DMS53 treated with DMSO at 0.1 percent for 48 hours (cell line): ENCODE measurements around the gene MGAT5.
A peak's percentile ranks its signal among the peaks of the same experiment; 100 is the strongest.

Experiments
- DNase-seq: peaks from one replicate; lab custom pipeline; 2025; ENCODE audit not compliant: unreplicated experiment; lab: John Stamatoyannopoulos, UW

MGAT5 gene

GRCh38 chr2:134327367-134327766, 73.5 kb downstream of the MGAT5 start:
- no peak for DNase-seq

- DNase-seq, result no peak
Measured at GRCh38 chr2:134331081-134331480, 77.2 kb downstream of the MGAT5 start.

DNA sequence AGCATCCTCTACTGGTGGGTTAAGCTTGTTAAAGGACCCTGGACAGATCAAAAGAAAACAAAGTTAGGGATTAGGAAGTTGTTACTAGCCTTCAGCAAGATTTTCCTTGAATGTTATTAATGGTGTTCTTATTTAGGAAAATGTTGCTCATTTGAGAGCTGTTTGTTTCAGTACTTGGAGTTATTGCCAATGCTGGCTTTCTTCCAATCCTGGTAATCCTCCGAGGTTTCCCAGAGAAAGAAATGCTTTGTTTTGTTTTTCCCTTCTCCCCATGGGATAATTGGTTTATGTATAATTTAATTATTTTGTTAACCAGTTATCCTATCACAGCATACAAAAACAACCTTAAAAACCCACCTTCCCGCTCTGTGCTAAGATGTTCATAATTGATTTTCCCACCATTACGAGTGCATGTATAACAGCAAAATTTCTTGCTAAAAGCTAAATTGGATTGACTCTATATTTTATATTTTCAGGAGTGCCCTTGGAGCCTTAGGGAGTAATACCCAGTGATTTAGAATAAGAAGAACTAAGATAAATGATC, 79.8 kb downstream of the MGAT5 start:
- DNase-seq, result no peak

DNA sequence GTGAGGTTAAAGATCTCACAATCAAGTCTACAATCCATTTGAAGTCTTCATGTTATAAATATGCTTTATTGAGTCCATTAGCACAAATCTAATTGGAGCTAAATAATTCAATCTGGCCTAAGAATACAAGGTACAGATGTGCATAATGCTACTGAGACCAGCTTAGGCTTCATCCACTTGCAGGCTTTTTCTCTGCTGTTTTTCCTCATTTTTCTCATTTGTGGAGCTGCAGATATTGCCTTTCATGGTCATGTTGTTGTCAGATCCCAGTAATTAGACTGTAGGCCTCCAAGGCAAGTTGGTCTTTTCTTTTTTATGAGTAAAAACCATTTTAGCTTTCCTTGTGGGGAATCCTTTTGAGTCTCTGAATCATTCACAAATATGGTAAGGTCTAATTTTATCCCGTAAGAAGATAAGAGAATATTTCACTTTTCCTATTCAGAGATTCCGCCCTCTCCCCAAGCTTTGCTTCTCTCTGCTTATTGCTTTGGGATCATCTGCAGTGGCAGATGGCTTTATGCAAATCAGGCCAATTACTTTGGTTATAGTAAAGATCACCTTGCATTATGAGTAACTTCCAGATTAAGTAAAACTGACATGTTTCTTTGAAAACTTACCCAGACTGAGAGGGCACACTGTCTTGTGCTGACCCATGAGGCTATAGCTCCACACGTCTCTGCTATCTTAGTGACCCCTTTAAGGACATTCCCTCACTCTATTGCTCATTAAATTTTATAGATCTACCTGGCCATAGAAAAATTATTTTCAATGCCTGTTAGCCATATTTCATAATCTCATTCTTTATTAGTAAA, 80.9 kb downstream of the MGAT5 start:
- DNase-seq, result no peak

DNA sequence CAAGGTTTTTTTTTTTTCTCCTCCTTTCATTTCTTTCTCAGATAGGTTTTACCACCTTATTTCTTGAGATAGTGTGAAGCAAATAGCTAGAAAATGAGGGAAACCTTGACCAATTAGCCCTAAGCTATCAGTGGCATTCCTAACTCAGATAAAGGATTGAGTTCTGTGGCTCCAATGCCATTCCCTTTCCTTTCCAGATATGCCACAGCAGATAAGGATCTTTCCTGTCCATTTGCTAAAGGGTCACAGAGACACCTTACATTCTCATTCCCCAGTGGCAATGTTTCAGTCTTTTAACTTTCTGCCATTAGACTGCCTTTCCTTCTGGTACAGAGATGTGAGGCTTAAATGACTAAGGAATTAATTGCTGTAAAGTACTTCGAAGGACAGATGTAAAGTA, 81.7 kb downstream of the MGAT5 start:
- no peak for DNase-seq

DNA sequence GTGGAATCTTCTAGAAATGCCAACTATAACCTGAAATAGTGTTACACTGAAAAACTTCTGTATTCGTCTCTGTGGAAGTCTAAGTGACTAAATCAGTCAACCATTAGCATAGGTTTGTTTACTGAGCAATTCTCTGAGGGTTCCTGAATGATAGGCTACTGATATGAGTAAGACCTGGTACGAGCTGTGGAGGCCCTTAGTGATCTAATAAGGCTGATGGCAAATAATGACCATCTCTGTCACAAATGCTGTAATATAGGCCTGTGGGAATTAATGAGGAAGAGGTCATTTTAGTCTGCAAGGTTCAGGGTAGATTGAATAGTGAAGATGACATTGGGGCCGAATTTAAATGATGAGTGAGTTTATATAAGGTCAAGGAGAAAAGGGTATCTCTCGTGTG, 82.5 kb downstream of the MGAT5 start:
- DNase-seq, result no peak

DNA sequence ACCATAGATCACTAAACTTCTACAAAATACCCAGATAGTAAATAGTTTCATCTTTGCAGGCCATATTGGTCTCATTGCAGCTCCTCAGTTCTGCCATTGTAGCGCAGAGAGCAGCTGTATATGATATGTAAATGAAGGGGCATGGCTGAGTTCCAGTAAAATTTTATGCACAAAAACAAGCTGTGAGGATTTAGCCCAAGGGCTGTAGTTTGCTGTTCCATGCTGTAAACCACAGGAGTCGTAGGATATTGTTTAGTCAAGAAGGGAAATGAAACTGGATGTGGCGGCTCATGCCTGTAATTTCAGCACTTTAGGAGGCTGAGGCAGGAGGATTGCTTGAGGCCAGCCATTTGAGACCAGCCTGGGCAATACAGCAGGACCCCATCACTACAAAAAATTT, 83.0 kb downstream of the MGAT5 start:
- DNase-seq, result no peak

- DNase-seq, result no peak
Measured at GRCh38 chr2:134337631-134338030, 83.8 kb downstream of the MGAT5 start.

DNA sequence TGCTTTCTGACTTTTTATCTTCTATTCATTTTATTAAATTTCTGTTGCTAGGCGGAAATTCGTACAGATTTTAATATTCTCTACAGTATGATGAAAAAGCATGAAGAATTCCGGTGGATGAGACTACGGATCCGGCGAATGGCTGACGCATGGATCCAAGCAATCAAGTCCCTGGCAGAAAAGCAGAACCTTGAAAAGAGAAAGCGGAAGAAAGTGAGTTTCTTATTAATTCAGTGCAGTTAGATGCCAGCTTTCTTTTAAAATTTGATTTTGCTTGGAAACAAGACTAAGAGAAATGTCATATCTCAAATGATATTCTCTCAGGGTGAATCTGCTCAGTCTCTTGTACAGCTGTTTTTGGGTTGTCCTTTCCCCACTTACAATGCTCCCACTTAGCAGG, 84.3 kb downstream of the MGAT5 start:
- DNase-seq, result no peak

GRCh38 chr2:134341476-134341875, 87.6 kb downstream of the MGAT5 start:
- DNase-seq, result no peak

- DNase-seq, result no peak
Measured at GRCh38 chr2:134344954-134345697, 91.3 kb downstream of the MGAT5 start.

- DNase-seq, result no peak
Measured at GRCh38 chr2:134346141-134346540, 92.3 kb downstream of the MGAT5 start.

DNA sequence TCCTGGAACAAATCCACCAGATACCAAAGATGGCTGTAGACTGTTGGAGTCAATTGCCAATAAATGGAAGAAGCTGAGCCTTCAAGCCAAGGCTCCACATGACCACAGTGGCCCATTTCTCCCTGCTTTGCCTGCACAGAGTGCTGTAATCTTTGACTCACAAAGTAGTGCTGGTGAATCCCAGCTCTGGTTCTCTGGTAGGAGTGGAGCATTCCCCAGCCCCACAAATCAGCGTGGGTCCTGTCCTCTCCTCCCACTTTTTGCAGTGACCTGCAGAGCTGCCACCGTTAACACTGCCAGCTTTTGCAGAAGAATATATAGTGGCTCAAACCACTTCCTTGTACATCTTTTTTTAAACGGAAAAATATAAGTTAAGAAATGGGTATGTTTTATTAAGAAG, 93.9 kb downstream of the MGAT5 start:
- no peak for DNase-seq

DNA sequence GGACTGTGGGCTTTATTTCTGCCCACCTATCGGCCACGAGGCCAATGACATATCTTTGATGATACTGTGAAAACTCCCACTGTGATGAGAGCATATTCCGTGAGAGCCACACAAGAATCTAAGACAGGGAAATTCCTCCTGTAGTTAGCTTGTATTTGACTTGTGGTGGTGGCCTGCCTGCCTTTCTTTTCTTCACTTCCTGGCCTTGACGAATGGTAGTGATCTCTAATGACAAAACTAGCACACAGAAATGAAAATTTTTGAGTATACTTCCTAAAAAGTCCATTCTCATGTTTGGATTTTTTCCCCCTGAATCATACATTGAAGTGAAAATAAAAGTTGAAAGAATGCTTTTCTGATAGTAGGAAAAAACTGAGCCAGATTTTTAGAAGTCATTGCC, 94.4 kb downstream of the MGAT5 start:
- DNase-seq, result no peak

- DNase-seq, result no peak
Measured at GRCh38 chr2:134348760-134349159, 94.9 kb downstream of the MGAT5 start.

- no peak for DNase-seq
Measured at GRCh38 chr2:134351016-134351415, 97.1 kb downstream of the MGAT5 start.

DNA sequence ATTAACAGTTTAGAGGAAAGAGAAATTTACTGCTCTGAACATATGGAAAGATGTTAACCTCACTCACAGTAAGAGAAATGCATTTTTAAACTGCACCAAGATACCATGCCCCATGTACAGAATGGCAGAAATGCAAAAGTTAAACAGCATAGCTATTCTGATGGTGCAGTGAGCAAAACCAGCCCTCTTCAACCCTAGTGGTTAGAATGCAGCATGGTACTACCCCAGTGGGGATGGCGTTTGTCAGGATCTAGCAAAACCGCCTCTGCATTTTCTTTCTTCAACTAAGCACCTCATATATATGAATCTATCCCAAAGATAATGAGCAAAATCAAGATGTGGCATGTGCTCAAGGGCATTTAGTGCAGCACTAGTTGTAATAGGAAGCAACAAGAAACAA, 98.0 kb downstream of the MGAT5 start:
- DNase-seq, result no peak

- DNase-seq, result no peak
Measured at GRCh38 chr2:134352844-134353243, 99.0 kb downstream of the MGAT5 start.

- no peak for DNase-seq
Measured at GRCh38 chr2:134354611-134355010, 100.7 kb downstream of the MGAT5 start.

DNA sequence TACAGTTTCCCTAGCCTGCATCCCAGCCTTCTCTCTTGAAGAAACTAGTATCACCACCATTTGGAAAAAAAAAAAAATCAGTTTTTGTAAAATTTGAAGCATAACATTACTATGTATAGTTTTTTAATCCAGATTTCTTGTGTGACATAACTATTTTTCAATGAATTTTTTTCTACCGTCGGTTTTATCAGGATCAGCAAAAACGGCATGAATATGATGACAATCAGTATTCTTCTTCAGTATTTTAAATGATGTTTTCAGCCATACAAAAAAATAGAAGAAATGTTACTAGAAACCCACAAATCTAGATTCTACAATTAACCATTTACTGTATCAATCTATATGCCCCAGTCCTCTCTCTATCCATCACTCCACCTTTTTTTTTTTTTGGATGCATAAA, 103.9 kb downstream of the MGAT5 start:
- DNase-seq, result no peak

- peak; percentile 35 for DNase-seq
Measured at GRCh38 chr2:134359367-134360081, 105.7 kb downstream of the MGAT5 start.
